Testis (tissue), 2 donors: Measurements from ENCODE around the gene IFITM5.

Experiments used
- CTCF ChIP-seq, 3 experiments: fragments of 450-650 bp in 2 of 3; fragments of 200-600 bp in 1 of 3; sonication (generic) in 1 of 3; IDR thresholded peaks; one replicate each; pipeline ENCODE4 v1.5.1; 2016 to 2019; ENCODE audit warnings: antibody characterized with exemption in 3 of 3, mild to moderate bottlenecking in 2 of 3, moderate library complexity in 1 of 3
- POLR2A ChIP-seq: fragments of 450-650 bp; IDR thresholded peaks from one replicate; pipeline ENCODE4 v1.6.1; 2017; ENCODE audit warnings: antibody characterized with exemption, mild to moderate bottlenecking, moderate library complexity

- TF ChIP-seq CTCF (IDR thresholded peaks at IDR 0.05) (no peak), POLR2A (no peak)
Observed at GRCh38 chr11:276219-276618, 23.1 kb downstream of the IFITM5 start.
